ENCODE data around the gene SLC7A9. TPM values are rescaled to one million over a fixed set of nuclear protein-coding genes. Genes with fewer than 3 reads are reported as not detected.

Gene SLC7A9
- under 1 TPM; 0.24 to 0.28 TPM for total RNA-seq
- not detected for polyA plus RNA-seq

GRCh38 chr19:32869369-32869965 lies at the start of gene SLC7A9:
SLC7A9 (minus strand) TSS chr19:32869767; CDS start chr19:32868534, 1,233 bp downstream.
- CTCF ChIA-PET: no interaction called here
- no peak within 1 kb of the TSS for H3K4me3 Mint-ChIP-seq
- no peaks in the 10 kb centered on the region for H3K36me3 Mint-ChIP-seq

GRCh38 chr19:32919365-32919764 lies 49.8 kb upstream of the SLC7A9 start:
- Histone ChIP-seq H3K27me3 (ENCODE audit: insufficient read depth, low read length, poor library complexity, severe bottlenecking) (no peaks in the 10 kb centered on the region), H3K4me3 (ENCODE audit: low read length) (no peak overlapping the region), H3K27ac (ENCODE audit: low read depth, low read length) (no peak overlapping the region), H3K4me1 (ENCODE audit: insufficient read depth, low read length) (no peaks in the 10 kb centered on the region), H3K9me3 (ENCODE audit: low read length) (no peaks in the 10 kb centered on the region), H3K36me3 (ENCODE audit: insufficient read depth, low read length) (no peaks in the 10 kb centered on the region)
- H3K36me3 Mint-ChIP-seq: peaks cover 5 to 45% (median 19%) of the 10 kb centered on the region in 3 donors
- H3K27ac Mint-ChIP-seq: peak overlapping the region in 1 of 8 donors; percentile 21
- H3K27me3 Mint-ChIP-seq: peaks cover 0 to 2% of the 10 kb centered on the region in 2 donors
- H3K4me1 Mint-ChIP-seq: peaks cover 0 to 2% (median 2%) of the 10 kb centered on the region in 3 donors
- no peaks in the 10 kb centered on the region for H3K9me3 Mint-ChIP-seq
- no peak for DNase-seq
- POLR2A ChIA-PET: no interaction called here
- CTCF ChIA-PET: no interaction called here
- no peak overlapping the region for H3K4me3 Mint-ChIP-seq

More at GRCh38 chr19:32869369-32869965, at the start of gene SLC7A9:
- no peaks in the 10 kb centered on the region for H3K27me3 ChIP-seq (ENCODE audit: insufficient read depth, low read length, poor library complexity, severe bottlenecking)
- no peaks in the 10 kb centered on the region for H3K4me1 ChIP-seq (ENCODE audit: insufficient read depth, low read length)
- Mint-ChIP-seq H3K9me3 (no peaks in the 10 kb centered on the region), H3K27me3 (peaks cover 0 to 5% of the 10 kb centered on the region in 2 donors), H3K27ac (no peak within 1 kb of the TSS), H3K4me1 (no peaks in the 10 kb centered on the region)
- H3K4me3 ChIP-seq (ENCODE audit: low read length): no peak within 1 kb of the TSS
- no peaks in the 10 kb centered on the region for H3K9me3 ChIP-seq (ENCODE audit: low read length)
- POLR2A ChIA-PET: no interaction called here
- H3K36me3 ChIP-seq (ENCODE audit: insufficient read depth, low read length): no peaks in the 10 kb centered on the region
- DNase-seq: no peak
- H3K27ac ChIP-seq (ENCODE audit: low read depth, low read length): no peak within 1 kb of the TSS

GRCh38 chr19:32917616-32917996 lies 48.0 kb upstream of the SLC7A9 start:
- CTCF ChIA-PET: no interaction called here
- H3K4me1 Mint-ChIP-seq: peaks cover 0 to 2% (median 2%) of the 10 kb centered on the region in 3 donors
- DNase-seq: no peak
- Histone ChIP-seq H3K27me3 (ENCODE audit: insufficient read depth, low read length, poor library complexity, severe bottlenecking) (no peaks in the 10 kb centered on the region), H3K27ac (ENCODE audit: low read depth, low read length) (no peak overlapping the region), H3K36me3 (ENCODE audit: insufficient read depth, low read length) (no peaks in the 10 kb centered on the region), H3K4me3 (ENCODE audit: low read length) (no peak overlapping the region), H3K9me3 (ENCODE audit: low read length) (no peaks in the 10 kb centered on the region), H3K4me1 (ENCODE audit: insufficient read depth, low read length) (no peaks in the 10 kb centered on the region)
- H3K27me3 Mint-ChIP-seq: no peaks in the 10 kb centered on the region
- peak overlapping the region in 1 of 8 donors; percentile 22 for H3K27ac Mint-ChIP-seq
- POLR2A ChIA-PET: no interaction called here
- peaks cover 5 to 37% (median 10%) of the 10 kb centered on the region in 3 donors for H3K36me3 Mint-ChIP-seq
- H3K4me3 Mint-ChIP-seq: no peak overlapping the region
- H3K9me3 Mint-ChIP-seq: no peaks in the 10 kb centered on the region

GRCh38 chr19:32916969-32917615 lies 47.5 kb upstream of the SLC7A9 start:
- no peaks in the 10 kb centered on the region for H3K9me3 ChIP-seq (ENCODE audit: low read length)
- H3K36me3 ChIP-seq (ENCODE audit: insufficient read depth, low read length): no peaks in the 10 kb centered on the region
- no peaks in the 10 kb centered on the region for H3K27me3 ChIP-seq (ENCODE audit: insufficient read depth, low read length, poor library complexity, severe bottlenecking)
- POLR2A ChIA-PET: no interaction called here
- H3K9me3 Mint-ChIP-seq: no peaks in the 10 kb centered on the region
- H3K27ac ChIP-seq (ENCODE audit: low read depth, low read length): no peak overlapping the region
- no peak overlapping the region for H3K4me3 Mint-ChIP-seq
- H3K27ac Mint-ChIP-seq: peak overlapping the region in 1 of 8 donors; percentile 40
- H3K27me3 Mint-ChIP-seq: no peaks in the 10 kb centered on the region
- CTCF ChIA-PET: no interaction called here
- no peaks in the 10 kb centered on the region for H3K4me1 ChIP-seq (ENCODE audit: insufficient read depth, low read length)
- no peak overlapping the region for H3K4me3 ChIP-seq (ENCODE audit: low read length)
- no peak for DNase-seq
- H3K36me3 Mint-ChIP-seq: peaks cover 4 to 40% (median 14%) of the 10 kb centered on the region in 3 donors
- H3K4me1 Mint-ChIP-seq: peaks cover 0 to 2% (median 2%) of the 10 kb centered on the region in 3 donors

- Mint-ChIP-seq H3K4me3 (no peak overlapping the region), H3K27me3 (no peaks in the 10 kb centered on the region), H3K36me3 (peaks cover 7 to 41% (median 11%) of the 10 kb centered on the region in 3 donors), H3K27ac (no peak overlapping the region), H3K9me3 (no peaks in the 10 kb centered on the region), H3K4me1 (peaks cover 0 to 2% (median 2%) of the 10 kb centered on the region in 3 donors)
- H3K27ac ChIP-seq (ENCODE audit: low read depth, low read length): no peak overlapping the region
- H3K9me3 ChIP-seq (ENCODE audit: low read length): no peaks in the 10 kb centered on the region
- DNase-seq: no peak
- H3K4me1 ChIP-seq (ENCODE audit: insufficient read depth, low read length): no peaks in the 10 kb centered on the region
- POLR2A ChIA-PET: no interaction called here
- no peaks in the 10 kb centered on the region for H3K27me3 ChIP-seq (ENCODE audit: insufficient read depth, low read length, poor library complexity, severe bottlenecking)
- no peaks in the 10 kb centered on the region for H3K36me3 ChIP-seq (ENCODE audit: insufficient read depth, low read length)
- CTCF ChIA-PET: no interaction called here
- H3K4me3 ChIP-seq (ENCODE audit: low read length): no peak overlapping the region
Observed at GRCh38 chr19:32914879-32915660, 45.5 kb upstream of the SLC7A9 start.

- Histone ChIP-seq H3K9me3 (ENCODE audit: low read length) (no peaks in the 10 kb centered on the region), H3K36me3 (ENCODE audit: insufficient read depth, low read length) (no peaks in the 10 kb centered on the region), H3K27ac (ENCODE audit: low read depth, low read length) (no peak overlapping the region), H3K4me3 (ENCODE audit: low read length) (no peak overlapping the region), H3K27me3 (ENCODE audit: insufficient read depth, low read length, poor library complexity, severe bottlenecking) (no peaks in the 10 kb centered on the region), H3K4me1 (ENCODE audit: insufficient read depth, low read length) (no peaks in the 10 kb centered on the region)
- ChIA-PET CTCF (no interaction called here), POLR2A (no interaction called here)
- H3K27ac Mint-ChIP-seq: no peak overlapping the region
- H3K9me3 Mint-ChIP-seq: peaks cover 0 to under 1% (median under 1%) of the 10 kb centered on the region in 5 donors
- no peak overlapping the region for H3K4me3 Mint-ChIP-seq
- no peak for DNase-seq
- no peaks in the 10 kb centered on the region for H3K27me3 Mint-ChIP-seq
- H3K36me3 Mint-ChIP-seq: peaks cover 19 to 50% (median 35%) of the 10 kb centered on the region in 3 donors
- no peaks in the 10 kb centered on the region for H3K4me1 Mint-ChIP-seq
Observed at GRCh38 chr19:32911467-32911866, 41.9 kb upstream of the SLC7A9 start.

- CTCF ChIA-PET: no interaction called here
- Mint-ChIP-seq H3K9me3 (peaks cover 0 to 6% (median 3%) of the 10 kb centered on the region in 5 donors), H3K27me3 (no peaks in the 10 kb centered on the region)
Observed at GRCh38 chr19:32910874-32911273, 41.3 kb upstream of the SLC7A9 start.

GRCh38 chr19:32910094-32910493 lies 40.5 kb upstream of the SLC7A9 start:
- POLR2A ChIA-PET: no interaction called here
- H3K4me1 Mint-ChIP-seq: no peaks in the 10 kb centered on the region
- H3K4me1 ChIP-seq (ENCODE audit: insufficient read depth, low read length): no peaks in the 10 kb centered on the region
- peaks cover 0 to 10% (median 6%) of the 10 kb centered on the region in 5 donors for H3K9me3 Mint-ChIP-seq
- H3K36me3 Mint-ChIP-seq: peaks cover 21 to 53% (median 49%) of the 10 kb centered on the region in 3 donors
- H3K36me3 ChIP-seq (ENCODE audit: insufficient read depth, low read length): no peaks in the 10 kb centered on the region
- H3K4me3 Mint-ChIP-seq: no peak overlapping the region
- no peak for DNase-seq
- H3K27ac ChIP-seq (ENCODE audit: low read depth, low read length): no peak overlapping the region
- no peaks in the 10 kb centered on the region for H3K27me3 ChIP-seq (ENCODE audit: insufficient read depth, low read length, poor library complexity, severe bottlenecking)
- no peak overlapping the region for H3K27ac Mint-ChIP-seq
- H3K9me3 ChIP-seq (ENCODE audit: low read length): no peaks in the 10 kb centered on the region
- H3K4me3 ChIP-seq (ENCODE audit: low read length): no peak overlapping the region
- CTCF ChIA-PET: no interaction called here
- no peaks in the 10 kb centered on the region for H3K27me3 Mint-ChIP-seq

More at GRCh38 chr19:32910874-32911273, 41.3 kb upstream of the SLC7A9 start:
- no peak for DNase-seq
- H3K27ac ChIP-seq (ENCODE audit: low read depth, low read length): no peak overlapping the region
- peaks cover 22 to 53% (median 41%) of the 10 kb centered on the region in 3 donors for H3K36me3 Mint-ChIP-seq
- H3K9me3 ChIP-seq (ENCODE audit: low read length): no peaks in the 10 kb centered on the region
- H3K36me3 ChIP-seq (ENCODE audit: insufficient read depth, low read length): no peaks in the 10 kb centered on the region
- no peak overlapping the region for H3K4me3 ChIP-seq (ENCODE audit: low read length)
- H3K4me1 Mint-ChIP-seq: no peaks in the 10 kb centered on the region
- H3K4me1 ChIP-seq (ENCODE audit: insufficient read depth, low read length): no peaks in the 10 kb centered on the region
- H3K27ac Mint-ChIP-seq: no peak overlapping the region
- no peak overlapping the region for H3K4me3 Mint-ChIP-seq
- H3K27me3 ChIP-seq (ENCODE audit: insufficient read depth, low read length, poor library complexity, severe bottlenecking): no peaks in the 10 kb centered on the region
- POLR2A ChIA-PET: no interaction called here
